CD4-positive, CD25-positive, alpha-beta regulatory T cell (primary cell): ENCODE data around the gene L3MBTL3. TPM values are rescaled to one million over a fixed set of nuclear protein-coding genes. Genes with fewer than 3 reads are reported as not detected.

Experiments used
- ATAC-seq, 2 donors: fragments of 150-1000 bp; cut with Tn5 transposase; one replicate each; pipeline ENCODE4 v1.10.0; 2021; ENCODE audit warnings: low read depth in 2 of 2, moderate number of reproducible peaks in 2 of 2, moderate library complexity in 1 of 2
- DNase-seq, 3 donors: peaks; one replicate each; pipeline versions ENCODE4 v3.0.0 to v3.0.0-alpha.2; 2012 to 2022; ENCODE audit warnings: mixed read lengths in 1 of 3
- H3K27ac ChIP-seq: one replicate; pipeline ENCODE4 v1.7.0; 2013; ENCODE audit warnings: mild to moderate bottlenecking, low read length; ENCODE audit not compliant: insufficient read depth, poor library complexity, severe bottlenecking
- H3K27me3 ChIP-seq: one replicate; pipeline ENCODE4 v1.7.0; 2013; ENCODE audit warnings: low read length; ENCODE audit not compliant: control insufficient read depth, insufficient read depth
- H3K36me3 ChIP-seq: one replicate; pipeline ENCODE4 v1.7.0; 2013; ENCODE audit warnings: mild to moderate bottlenecking, low read length, moderate library complexity; ENCODE audit not compliant: control insufficient read depth, insufficient read depth
- H3K4me1 ChIP-seq: 2 replicates; pipeline ENCODE4 v1.7.0; 2013; ENCODE audit warnings: mild to moderate bottlenecking, low read length; ENCODE audit not compliant: insufficient read depth, control insufficient read depth, poor library complexity, severe bottlenecking
- H3K4me3 ChIP-seq: one replicate; pipeline ENCODE4 v1.7.0; 2013; ENCODE audit warnings: low read depth, mild to moderate bottlenecking, low read length, moderate library complexity
- H3K9me3 ChIP-seq, 2 experiments: 1 replicate in 1 of 2; 2 replicates in 1 of 2; pipeline ENCODE4 v1.7.0; 2013; ENCODE audit warnings: low read length in 2 of 2, mild to moderate bottlenecking in 1 of 2, moderate library complexity in 1 of 2; ENCODE audit not compliant: control insufficient read depth in 2 of 2
- H3K27ac Mint-ChIP-seq, 3 donors: one replicate each; pipeline ENCODE4 v1.8.0; 2020 to 2022; ENCODE audit warnings: mild to moderate bottlenecking in 3 of 3, mixed read lengths in 3 of 3, moderate library complexity in 2 of 3
- H3K27me3 Mint-ChIP-seq: one replicate; pipeline ENCODE4 v1.8.0; 2022; ENCODE audit warnings: mild to moderate bottlenecking, mixed read lengths
- H3K36me3 Mint-ChIP-seq: one replicate; pipeline ENCODE4 v1.8.0; 2020; ENCODE audit warnings: mixed read lengths
- H3K4me1 Mint-ChIP-seq, 4 donors: one replicate each; pipeline ENCODE4 v1.8.0; 2020 to 2022; ENCODE audit warnings: mixed read lengths in 4 of 4, mild to moderate bottlenecking in 1 of 4
- H3K4me3 Mint-ChIP-seq, 4 donors: one replicate each; pipeline ENCODE4 v1.8.0; 2020 to 2022; ENCODE audit warnings: mild to moderate bottlenecking in 4 of 4, mixed read lengths in 4 of 4, moderate library complexity in 3 of 4
- H3K9me3 Mint-ChIP-seq, 7 donors: one replicate each; pipeline ENCODE4 v1.8.0; 2020 to 2022; ENCODE audit warnings: mixed read lengths in 7 of 7, mild to moderate bottlenecking in 3 of 7, moderate library complexity in 2 of 7
- polyA plus RNA-seq, 4 donors: library from polyadenylated mRNA; unstranded; fragments of 300-500 nt; fragmentation: Illumina TruSeq; gene quantifications; one replicate each; pipeline ENCODE4 v1.2.3, GENCODE V29; 2021
- total RNA-seq: library from RNA; stranded (reverse); gene quantifications from one replicate; pipeline ENCODE4 v1.2.3, GENCODE V29; 2022

Gene L3MBTL3
- total RNA-seq (66.4 TPM), polyA plus RNA-seq (10 to 100 TPM in 1 of 4 donors, 1 to 10 TPM in 3; 5.2 to 10.7 (median 6.6) TPM)

DNA sequence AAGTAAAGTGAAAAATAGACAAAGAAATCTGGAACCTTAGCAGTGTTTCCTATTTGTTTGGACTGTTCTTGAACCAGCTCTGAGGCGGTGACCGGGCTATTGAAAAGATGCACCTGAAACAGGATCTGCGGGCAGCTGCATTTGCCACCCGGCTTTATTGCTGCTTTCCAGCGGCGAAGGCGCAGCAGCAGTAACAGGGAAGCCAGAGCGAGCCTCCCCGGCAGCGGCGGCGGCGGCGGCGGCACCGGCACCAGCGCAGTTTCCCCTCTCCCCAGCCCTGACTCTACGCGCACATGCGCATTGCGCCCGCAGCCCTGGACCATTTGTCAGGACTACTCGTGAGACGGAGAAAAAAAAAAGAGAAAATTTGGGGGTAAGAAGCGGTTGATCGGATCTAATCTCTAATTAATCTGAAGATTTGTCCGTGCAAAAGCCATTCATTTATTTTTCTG lies at the start of gene L3MBTL3:
Gene L3MBTL3, plus strand, starts transcription at position 290 of the 452 bp plus-strand sequence. CDS start 24,119 bp downstream, outside the sequence.
- Histone ChIP-seq H3K4me3 (peak within 1 kb of the TSS; percentile 97), H3K9me3 (no peaks in the 10 kb centered on the region), H3K4me1 (peaks cover 16% of the 10 kb centered on the region), H3K27ac (peak within 1 kb of the TSS; percentile 80), H3K36me3 (no peaks in the 10 kb centered on the region), H3K27me3 (no peaks in the 10 kb centered on the region)
- Mint-ChIP-seq H3K27ac (peak within 1 kb of the TSS; percentile 95 to 100 (median 98)), H3K4me1 (peaks cover 4 to 30% (median 18%) of the 10 kb centered on the region in 4 donors), H3K9me3 (no peaks in the 10 kb centered on the region), H3K4me3 (peak within 1 kb of the TSS; percentile 96 to 99 (median 98)), H3K27me3 (peaks cover 5% of the 10 kb centered on the region), H3K36me3 (peaks cover 7% of the 10 kb centered on the region)
- DNase-seq (peak; percentile 74 to 90 (median 86)), ATAC-seq (peak; percentile 73 to 74)

DNA sequence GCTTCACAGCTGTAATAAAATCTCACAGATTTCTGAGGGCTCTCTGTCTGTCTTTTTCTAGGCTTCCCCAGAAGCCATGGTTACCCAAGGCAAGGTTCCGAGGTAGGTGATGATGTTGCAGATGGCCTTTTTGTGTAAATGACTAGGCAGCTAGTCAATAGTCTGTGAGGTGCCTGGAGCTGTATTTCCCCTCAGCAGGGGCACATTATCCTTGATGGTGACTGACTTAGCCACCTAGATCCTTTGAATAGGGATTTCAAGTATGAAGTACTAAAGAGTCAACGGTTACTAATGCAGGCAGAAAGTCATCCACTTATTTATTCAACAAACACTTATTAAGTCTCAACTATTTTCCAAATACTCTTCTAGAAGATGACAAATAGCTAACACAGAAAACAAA lies 49.3 kb upstream of the L3MBTL3 start:
- Mint-ChIP-seq H3K4me3 (no peak overlapping the region), H3K27ac (no peak overlapping the region)

DNA sequence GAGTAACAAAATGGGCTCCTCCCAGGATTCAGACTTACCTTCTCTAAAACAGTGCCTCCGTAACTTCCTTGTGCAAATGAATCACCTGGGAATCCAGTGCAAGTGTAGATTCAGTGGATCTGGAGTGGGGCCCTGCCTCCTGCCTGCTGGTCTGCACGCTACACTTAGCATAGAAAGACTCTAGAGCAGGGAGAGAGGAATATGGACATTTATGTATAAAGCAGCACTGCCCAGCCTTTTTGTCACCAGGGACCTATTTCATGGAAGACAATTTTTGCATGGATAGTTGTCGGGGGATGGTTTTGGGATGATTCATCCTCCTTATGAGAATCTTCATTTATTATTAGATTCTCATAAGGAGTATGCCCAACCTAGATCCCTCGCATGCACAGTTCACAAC lies 42.3 kb upstream of the L3MBTL3 start:
- no peak overlapping the region for H3K27ac ChIP-seq
- no peak for ATAC-seq

More for the DNA sequence above, 49.3 kb upstream of the L3MBTL3 start:
- Histone ChIP-seq H3K27ac (no peak overlapping the region), H3K36me3 (no peaks in the 10 kb centered on the region), H3K9me3 (peaks cover 0 to 2% of the 10 kb centered on the region in 2 experiments), H3K27me3 (peaks cover 15% of the 10 kb centered on the region), H3K4me1 (no peaks in the 10 kb centered on the region), H3K4me3 (no peak overlapping the region)
- no peaks in the 10 kb centered on the region for H3K4me1 Mint-ChIP-seq
- DNase-seq (no peak), ATAC-seq (no peak)
- no peaks in the 10 kb centered on the region for H3K36me3 Mint-ChIP-seq
- H3K27me3 Mint-ChIP-seq, result peaks cover 26% of the 10 kb centered on the region
- H3K9me3 Mint-ChIP-seq, result peaks cover 0 to 5% (median 2%) of the 10 kb centered on the region in 7 donors

DNA sequence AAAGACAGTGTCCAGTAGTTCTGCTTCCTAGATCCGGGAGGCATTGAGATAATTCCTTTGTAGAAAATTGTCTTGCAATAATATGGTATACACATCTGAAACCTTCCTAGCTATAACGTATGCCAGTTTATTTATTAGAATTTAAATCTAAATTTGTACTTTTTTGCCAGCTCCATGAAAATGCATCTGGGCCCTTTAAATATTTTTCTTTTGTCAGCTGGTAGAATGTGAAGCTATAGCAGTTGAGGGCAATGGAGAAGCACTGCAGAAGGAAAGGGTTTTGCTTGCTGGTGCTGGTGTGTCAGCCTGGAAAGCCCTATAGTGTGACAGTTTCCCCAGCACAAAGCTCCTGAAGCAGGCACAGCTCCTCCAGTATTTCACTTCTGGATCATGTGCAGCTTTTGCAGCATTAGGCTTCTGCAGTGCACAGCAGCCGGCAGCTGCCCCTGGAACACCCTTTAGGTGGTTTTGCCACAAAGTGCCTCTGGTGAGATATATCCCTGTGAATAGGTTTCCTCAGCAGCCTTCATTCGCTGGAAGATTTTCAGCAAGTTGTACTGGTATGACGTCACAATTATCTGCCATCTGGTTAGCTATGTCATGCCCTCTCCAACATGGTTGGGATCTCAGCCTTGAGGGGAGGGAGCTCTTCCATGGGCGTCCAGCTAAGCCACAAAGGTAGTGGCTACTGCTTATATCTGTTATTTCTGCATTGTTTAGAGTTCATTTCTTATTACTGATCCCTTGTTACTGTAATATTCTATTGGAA lies 40.0 kb upstream of the L3MBTL3 start:
- Histone ChIP-seq H3K27me3 (no peaks in the 10 kb centered on the region), H3K27ac (no peak overlapping the region), H3K9me3 (peaks cover 10 to 14% of the 10 kb centered on the region in 2 experiments), H3K4me1 (no peaks in the 10 kb centered on the region), H3K4me3 (no peak overlapping the region), H3K36me3 (no peaks in the 10 kb centered on the region)
- Mint-ChIP-seq H3K36me3 (peaks cover 3% of the 10 kb centered on the region), H3K4me1 (no peaks in the 10 kb centered on the region), H3K4me3 (no peak overlapping the region), H3K27ac (no peak overlapping the region), H3K9me3 (peaks cover 0 to 19% (median 6%) of the 10 kb centered on the region in 7 donors), H3K27me3 (peaks cover 18% of the 10 kb centered on the region)
- no peak for ATAC-seq
- DNase-seq, result no peak

More for the DNA sequence above, 42.3 kb upstream of the L3MBTL3 start:
- no peaks in the 10 kb centered on the region for H3K36me3 ChIP-seq
- Mint-ChIP-seq H3K27me3 (peaks cover 26% of the 10 kb centered on the region), H3K36me3 (peaks cover 3% of the 10 kb centered on the region), H3K27ac (no peak overlapping the region), H3K9me3 (peaks cover 1 to 19% (median 6%) of the 10 kb centered on the region in 7 donors), H3K4me3 (no peak overlapping the region), H3K4me1 (no peaks in the 10 kb centered on the region)
- H3K27me3 ChIP-seq, result no peaks in the 10 kb centered on the region
- H3K4me3 ChIP-seq, result no peak overlapping the region
- H3K9me3 ChIP-seq, result peaks cover 10 to 14% of the 10 kb centered on the region in 2 experiments
- DNase-seq, result no peak
- H3K4me1 ChIP-seq, result no peaks in the 10 kb centered on the region

DNA sequence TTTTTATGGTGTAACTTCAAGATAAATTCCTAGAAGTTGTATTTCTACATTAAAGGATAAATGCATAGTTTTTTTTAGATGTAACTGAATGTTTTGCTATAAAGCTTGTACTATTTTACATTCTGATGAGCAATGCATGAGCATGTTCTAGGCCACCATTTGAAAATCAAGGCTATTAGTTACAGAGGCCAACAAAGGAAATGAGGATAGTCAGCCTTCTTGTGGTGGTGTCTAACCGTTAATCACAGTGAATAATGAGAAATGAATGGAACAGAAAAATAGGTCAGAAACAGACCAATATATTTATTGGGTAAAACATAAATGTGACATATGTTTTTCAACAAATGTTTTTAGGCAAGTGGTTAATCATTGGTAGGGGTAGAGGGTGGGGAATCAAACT lies 37.6 kb upstream of the L3MBTL3 start:
- H3K36me3 ChIP-seq, result no peaks in the 10 kb centered on the region
- peaks cover 4% of the 10 kb centered on the region for H3K27me3 ChIP-seq
- Mint-ChIP-seq H3K36me3 (peaks cover 3% of the 10 kb centered on the region), H3K4me1 (no peaks in the 10 kb centered on the region), H3K4me3 (no peak overlapping the region), H3K27me3 (peaks cover 18% of the 10 kb centered on the region), H3K9me3 (peaks cover 0 to 19% (median 6%) of the 10 kb centered on the region in 7 donors), H3K27ac (no peak overlapping the region)
- no peak overlapping the region for H3K27ac ChIP-seq
- no peaks in the 10 kb centered on the region for H3K4me1 ChIP-seq
- H3K9me3 ChIP-seq, result peaks cover 10 to 14% of the 10 kb centered on the region in 2 experiments
- no peak for DNase-seq
- ATAC-seq, result no peak
- H3K4me3 ChIP-seq, result no peak overlapping the region

DNA sequence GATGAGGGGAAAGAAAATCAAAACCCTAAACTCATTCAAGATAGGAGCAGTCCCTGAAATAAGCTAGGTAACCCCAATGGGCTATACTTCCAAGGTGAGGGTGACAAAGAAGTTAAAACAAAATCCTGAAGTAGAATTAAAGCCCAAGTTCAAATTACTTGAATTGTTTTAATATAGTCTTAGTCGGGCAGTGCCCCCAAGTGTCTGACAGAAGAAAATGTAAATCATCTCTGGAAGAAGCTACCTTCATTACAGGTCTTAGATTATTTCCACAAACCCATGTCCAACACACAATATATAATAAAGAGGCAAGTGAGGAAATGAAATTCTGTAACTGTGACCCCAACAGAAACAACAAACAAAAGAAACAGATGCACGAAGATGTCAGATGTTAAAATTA lies 36.8 kb upstream of the L3MBTL3 start:
- Histone ChIP-seq H3K36me3 (no peaks in the 10 kb centered on the region), H3K4me3 (no peak overlapping the region), H3K9me3 (peaks cover 10 to 14% of the 10 kb centered on the region in 2 experiments), H3K27me3 (peaks cover 4% of the 10 kb centered on the region), H3K27ac (no peak overlapping the region), H3K4me1 (no peaks in the 10 kb centered on the region)
- Mint-ChIP-seq H3K4me3 (no peak overlapping the region), H3K36me3 (peaks cover 3% of the 10 kb centered on the region), H3K9me3 (peaks cover 0 to 19% (median 6%) of the 10 kb centered on the region in 7 donors), H3K27ac (no peak overlapping the region), H3K4me1 (no peaks in the 10 kb centered on the region), H3K27me3 (peaks cover 10% of the 10 kb centered on the region)
- ATAC-seq (no peak), DNase-seq (peak in 1 of 3 donors; percentile 2)

DNA sequence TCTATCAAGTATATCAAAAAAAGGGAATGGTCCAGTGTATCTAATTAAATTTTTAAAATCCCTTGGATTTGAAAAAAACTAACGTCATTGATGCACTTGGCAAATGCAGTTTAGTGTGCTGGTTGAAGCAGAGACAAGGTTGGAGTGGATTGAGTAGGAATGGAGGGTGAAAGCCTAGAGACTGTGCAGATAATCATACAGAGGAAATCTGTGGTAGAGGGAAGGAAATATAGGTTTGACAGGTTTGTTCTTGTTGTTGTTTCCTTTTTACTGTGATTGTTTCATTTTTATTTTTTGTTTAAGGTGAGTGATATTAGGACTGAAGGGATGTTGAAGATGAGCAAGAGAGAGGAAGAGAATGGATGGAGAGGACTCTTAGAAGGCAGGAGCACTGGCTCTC lies 29.0 kb upstream of the L3MBTL3 start:
- peak overlapping the region in 2 of 4 donors; percentile 5 to 12 for H3K4me3 Mint-ChIP-seq
- no peak for ATAC-seq

More for the DNA sequence above, 29.0 kb upstream of the L3MBTL3 start:
- DNase-seq, result peak in 1 of 3 donors; percentile 5
- H3K27ac ChIP-seq, result no peak overlapping the region
- H3K36me3 ChIP-seq, result no peaks in the 10 kb centered on the region
- Mint-ChIP-seq H3K9me3 (no peaks in the 10 kb centered on the region), H3K36me3 (no peaks in the 10 kb centered on the region), H3K4me1 (peaks cover 6 to 12% (median 10%) of the 10 kb centered on the region in 4 donors), H3K27ac (peak overlapping the region in 2 of 3 donors; percentile 2 to 53), H3K27me3 (no peaks in the 10 kb centered on the region)
- H3K4me3 ChIP-seq, result no peak overlapping the region
- peaks cover 4% of the 10 kb centered on the region for H3K27me3 ChIP-seq
- H3K9me3 ChIP-seq, result no peaks in the 10 kb centered on the region
- H3K4me1 ChIP-seq, result peaks cover 8% of the 10 kb centered on the region
